GM12878 (cell line): Measurements from ENCODE around the gene METAP2. TPM values are rescaled to one million over a fixed set of nuclear protein-coding genes. Genes with fewer than 3 reads are reported as not detected.

ENCODE experiments used
- ATAC-seq: fragments of 200-7000 bp; cut with Tn5 transposase; 3 replicates; pipeline ENCODE4 v1.9.1; 2020; ENCODE audit warnings: mild to moderate bottlenecking, moderate library complexity
- BruUV-seq: library from RNA; stranded (reverse); fragments of 400-500 nt; replicated peaks from 2 replicates; lab custom pipeline; 2021; lab: Mats Ljungman, UMichigan
- CTCF ChIA-PET: fragments of 300-600 bp; sonication (Branson Sonifier 250); formaldehyde crosslinking; extraction: SDS; loops from one replicate; lab custom pipeline; 2021; ENCODE audit warnings: inconsistent platforms; lab: Yijun Ruan, JAX
- POLR2A ChIA-PET: fragments of 350-600 bp; formaldehyde crosslinking; extraction: SDS; loops from one replicate; lab custom pipeline; 2021; ENCODE audit warnings: inconsistent platforms; lab: Charles Lee
- RAD21 ChIA-PET: fragments of 300-600 bp; sonication (Branson Sonifier 250); formaldehyde crosslinking; loops from one replicate; lab custom pipeline; 2023; ENCODE audit warnings: antibody characterized with exemption; ENCODE audit not compliant: unreplicated experiment; lab: Charles Lee
- SMC1A ChIA-PET: fragments of 300-600 bp; sonication (Branson Sonifier 250); formaldehyde crosslinking; loops from one replicate; lab custom pipeline; 2023; ENCODE audit not compliant: unreplicated experiment, uncharacterized antibody; lab: Charles Lee
- DNase-seq: peaks from one replicate; pipeline ENCODE4 v3.0.0-alpha.2; 2011; ENCODE audit warnings: low read depth, low spot score
- FAIRE-seq: peaks from 3 replicates; lab custom pipeline; 2011; peaks lifted over from hg19 to GRCh38; lab: Jason Lieb, UNC
- H2AFZ ChIP-seq: 2 replicates; pipeline ENCODE4 v1.6.0; 2011; ENCODE audit warnings: low read depth, low read length, control low read depth; ENCODE audit not compliant: control insufficient read depth
- H3K27ac ChIP-seq: 2 replicates; pipeline ENCODE4 v1.5.1; 2011; ENCODE audit warnings: control low read depth; ENCODE audit not compliant: control insufficient read depth, insufficient read depth
- H3K27me3 ChIP-seq, 2 experiments: replicated peaks in 1 of 2; 2 replicates each; pipeline versions ENCODE4 v1.6.0 to v1.6.1; 2011; ENCODE audit warnings: low read length in 1 of 2; ENCODE audit not compliant: control insufficient read depth in 2 of 2, insufficient read depth in 2 of 2
- H3K36me3 ChIP-seq, 2 experiments: 2 replicates each; pipeline ENCODE4 v1.5.1; 2011; ENCODE audit warnings: low read length in 1 of 2; ENCODE audit not compliant: control insufficient read depth in 2 of 2, insufficient read depth in 2 of 2
- H3K4me1 ChIP-seq: 2 replicates; pipeline ENCODE4 v1.6.1; 2011; ENCODE audit warnings: mild to moderate bottlenecking, low read length, moderate library complexity, mixed read lengths; ENCODE audit not compliant: control insufficient read depth, insufficient read depth
- H3K4me2 ChIP-seq: 2 replicates; pipeline ENCODE4 v1.6.0; 2011; ENCODE audit warnings: control low read depth; ENCODE audit not compliant: control insufficient read depth, insufficient read depth
- H3K4me3 ChIP-seq: fragments of 200-600 bp; sonication (generic); 2 replicates; pipeline ENCODE4 v1.5.1; 2016
- H3K79me2 ChIP-seq: 2 replicates; pipeline ENCODE4 v1.6.0; 2011; ENCODE audit warnings: low read length; ENCODE audit not compliant: control insufficient read depth, insufficient read depth
- H3K9ac ChIP-seq: 2 replicates; pipeline ENCODE4 v1.8.0; 2011; ENCODE audit warnings: low read length, control low read depth, mixed read lengths; ENCODE audit not compliant: control insufficient read depth, insufficient read depth
- H3K9me3 ChIP-seq: replicated peaks from 3 replicates; pipeline ENCODE4 v1.5.1; 2011; ENCODE audit warnings: mild to moderate bottlenecking, low read length; ENCODE audit not compliant: control insufficient read depth, insufficient read depth
- H4K20me1 ChIP-seq: 2 replicates; pipeline ENCODE4 v1.6.0; 2011; ENCODE audit not compliant: control insufficient read depth, insufficient read depth
- BHLHE40 ChIP-seq, 2 experiments: fragments of 450-650 bp in 1 of 2; IDR thresholded peaks; 2 replicates each; pipeline ENCODE4 v1.6.1; 2011 to 2017; ENCODE audit warnings: low read depth in 2 of 2, borderline replicate concordance in 1 of 2, improper control_type of control experiment in 1 of 2, low read length in 1 of 2, mild to moderate bottlenecking in 1 of 2
- EGR1 ChIP-seq, 2 experiments: IDR thresholded peaks; 1 replicate in 1 of 2; 2 replicates in 1 of 2; pipeline ENCODE4 v1.6.1; 2011 to 2012; ENCODE audit warnings: low read depth in 2 of 2, low read length in 2 of 2, borderline replicate concordance in 1 of 2, mild to moderate bottlenecking in 1 of 2, moderate library complexity in 1 of 2
- GABPA ChIP-seq: IDR thresholded peaks from 2 replicates; pipeline ENCODE4 v1.6.1; 2014; ENCODE audit warnings: antibody characterized with exemption, low read depth, mild to moderate bottlenecking, inconsistent platforms
- HDGF ChIP-seq: fragments of 450-650 bp; IDR thresholded peaks from 2 replicates; pipeline ENCODE4 v1.6.1; 2016; ENCODE audit warnings: antibody characterized with exemption
- JUND ChIP-seq: IDR thresholded peaks from 2 replicates; pipeline ENCODE4 v1.6.1; 2012; ENCODE audit warnings: low read depth, mild to moderate bottlenecking, low read length, improper control_type of control experiment, moderate library complexity
- MTA3 ChIP-seq: IDR thresholded peaks from 2 replicates; pipeline ENCODE4 v1.6.1; 2012; ENCODE audit warnings: low read length, inconsistent platforms, borderline replicate concordance
- MYC ChIP-seq: IDR thresholded peaks from 2 replicates; pipeline ENCODE4 v1.6.1; 2011; ENCODE audit warnings: mild to moderate bottlenecking, low read length, moderate library complexity, inconsistent platforms; ENCODE audit not compliant: insufficient read depth, insufficient replicate concordance, insufficient read length, severe bottlenecking
- NFXL1 ChIP-seq: fragments of 450-650 bp; IDR thresholded peaks from 2 replicates; pipeline ENCODE4 v1.6.1; 2017; ENCODE audit warnings: antibody characterized with exemption, mild to moderate bottlenecking, borderline replicate concordance
- NR2F1 ChIP-seq: fragments of 450-650 bp; conservative IDR thresholded peaks from 2 replicates; pipeline ENCODE4 v1.6.1; 2017; ENCODE audit warnings: mild to moderate bottlenecking
- PAX5 ChIP-seq: IDR thresholded peaks from 2 replicates; pipeline ENCODE4 v1.6.1; 2011; ENCODE audit warnings: low read depth, low read length, borderline replicate concordance
- POLR2A ChIP-seq: IDR thresholded peaks from 2 replicates; pipeline ENCODE4 v1.6.1; 2011; ENCODE audit warnings: low read depth, mild to moderate bottlenecking, low read length
- POLR2AphosphoS2 ChIP-seq: IDR thresholded peaks from 2 replicates; pipeline ENCODE4 v1.6.1; 2011; ENCODE audit warnings: low read depth, mild to moderate bottlenecking, low read length, improper control_type of control experiment, moderate library complexity
- RBBP5 ChIP-seq: fragments of 200-600 bp; sonication (generic); conservative IDR thresholded peaks from 2 replicates; pipeline ENCODE4 v1.6.1; 2016
- RELA ChIP-seq: fragments of 450-650 bp; IDR thresholded peaks from 2 replicates; pipeline ENCODE4 v1.8.0; 2014; ENCODE audit warnings: borderline replicate concordance; ENCODE audit not compliant: partially characterized antibody
- RFX5 ChIP-seq: IDR thresholded peaks from 2 replicates; pipeline ENCODE4 v1.6.1; 2011; ENCODE audit warnings: low read depth, low read length, improper control_type of control experiment
- RUNX3 ChIP-seq: IDR thresholded peaks from 2 replicates; pipeline ENCODE4 v1.6.1; 2012; ENCODE audit warnings: low read length, inconsistent platforms
- SIX5 ChIP-seq: IDR thresholded peaks from 2 replicates; pipeline ENCODE4 v1.6.1; 2011; ENCODE audit warnings: mild to moderate bottlenecking, low read depth, low read length, moderate library complexity; ENCODE audit not compliant: severe bottlenecking
- SMARCA5 ChIP-seq: fragments of 450-650 bp; IDR thresholded peaks from 2 replicates; pipeline ENCODE4 v1.6.1; 2017; ENCODE audit warnings: mild to moderate bottlenecking
- TARDBP ChIP-seq: IDR thresholded peaks from 2 replicates; pipeline ENCODE4 v1.6.1; 2016; ENCODE audit warnings: borderline replicate concordance
- TBL1XR1 ChIP-seq: IDR thresholded peaks from 2 replicates; pipeline ENCODE4 v1.6.1; 2012; ENCODE audit warnings: low read depth, low read length, improper control_type of control experiment
- USF2 ChIP-seq: IDR thresholded peaks from 2 replicates; pipeline ENCODE4 v1.6.1; 2011; ENCODE audit warnings: low read depth, low read length, improper control_type of control experiment, borderline replicate concordance
- WGBS: methylation state at CpG from one replicate; pipeline ENCODE4 v1.1.6; 2016; ENCODE audit warnings: low lambda C conversion rate; ENCODE audit not compliant: insufficient replicate concordance, insufficient coverage; ENCODE audit errors: missing lambda C conversion rate; 5-methylcytosine and 5-hydroxymethylcytosine counted together
- in situ Hi-C: fragments of 300-500 bp; cut with MboI; formaldehyde crosslinking; loops from 9 replicates; pipeline ENCODE4 v1.14.3; 2018; ENCODE audit warnings: mixed read lengths
- intact Hi-C: fragments of 100-400 bp; cut with micrococcal nuclease; formaldehyde crosslinking; loops from one replicate; pipeline ENCODE4 v1.14.2; 2022; ENCODE audit not compliant: unreplicated experiment
- polyA plus RNA-seq, 11 experiments: library from polyadenylated mRNA; depleted of rRNA in 4 of 11; unstranded in 6 of 11; stranded (reverse) in 5 of 11; fragments of >200 nt; fragmentation: Nextera tagmentation in 4 of 11; fragmentation: Illumina TruSeq in 1 of 11; extraction: Ambion mirVana in 4 of 11; extraction: Trizol in 1 of 11; gene quantifications; 1 replicate in 1 of 11; 2 replicates in 10 of 11; pipeline versions ENCODE4 v1.2.1 to v1.2.3, GENCODE V29; 2011 to 2016; ENCODE audit warnings: inconsistent platforms in 2 of 11, missing spikeins in 2 of 11, low read depth in 1 of 11
- total RNA-seq, 4 experiments: library from RNA; depleted of rRNA in 3 of 4; stranded (reverse); fragments of >200 nt in 3 of 4; fragmentation: Illumina TruSeq in 1 of 4; extraction: Trizol in 1 of 4; gene quantifications; 2 replicates each; pipeline versions ENCODE4 v1.2.1 to v1.2.3, GENCODE V29; 2013 to 2021

The METAP2 gene
- total and polyA plus RNA-seq, 10 of the 15 experiments (the other 5 are each of a cell fraction or from before 2014, with no cell fraction given) = 50.7 to 132 (median 73.9) TPM

- TF ChIP-seq MYC = no peak
- no peak for TF ChIP-seq RELA
- no peak for TF ChIP-seq NR2F1
Measured at GRCh38 chr12:95538006-95538405, 64.1 kb downstream of the METAP2 start (continued).

- Histone ChIP-seq H3K4me1 (no peaks in the 10 kb centered on the region), H2AFZ (no peak overlapping the region), H3K9ac (no peak overlapping the region), H3K36me3 (no peaks in the 10 kb centered on the region), H3K9me3 (no peaks in the 10 kb centered on the region), H3K79me2 (no peaks in the 10 kb centered on the region), H4K20me1 (no peaks in the 10 kb centered on the region), H3K4me2 (no peak overlapping the region), H3K27ac (no peak overlapping the region), H3K27me3 (no peaks in the 10 kb centered on the region; a peak in 1 of 4 replicates), H3K4me3 (no peak overlapping the region)
- no peak for DNase-seq
- intact Hi-C loops = loop anchor here (10.0 kb wide), 3 partner anchors 194 to 994 kb away; no protein-coding TSS in a partner anchor
- ChIA-PET CTCF (interaction anchor here (1.1 to 1.6 kb wide), 3 partner anchors 9 to 421 kb away, joined by 3 to 6 read pairs (median 4); no protein-coding TSS in a partner anchor), SMC1A (interaction anchor here (0.6 to 1.6 kb wide), 4 partner anchors 15 to 421 kb away, joined by 3 to 5 read pairs (median 4); no protein-coding TSS in a partner anchor), POLR2A (no interaction called here), RAD21 (interaction anchor here (0.5 to 0.6 kb wide), 2 partner anchors 196 to 561 kb away, joined by 3 read pairs; no protein-coding TSS in a partner anchor)
- no peak for ATAC-seq
- 72% methylated on average over 5 of the region's 5 CpGs for WGBS
- BruUV-seq = no TSS peak
- FAIRE-seq = no peak
- in situ Hi-C loops = loop anchor here (5.0 kb wide), 1 partner anchor 421 kb away; no protein-coding TSS in a partner anchor
- TF ChIP-seq GABPA = no peak
- no peak for TF ChIP-seq SMARCA5
- no peak for TF ChIP-seq PAX5
- TF ChIP-seq TARDBP = no peak
- TF ChIP-seq RUNX3 = no peak
- no peak for TF ChIP-seq BHLHE40 (IDR thresholded peaks at IDR 0.05; ENCODE audit: borderline replicate concordance in 1 of 2, low read depth in 2 of 2, low read length in 1 of 2)
- TF ChIP-seq USF2 = no peak
- no peak for TF ChIP-seq TBL1XR1
- TF ChIP-seq SIX5 = no peak
- no peak for TF ChIP-seq RBBP5
- no peak for TF ChIP-seq HDGF
- no peak for TF ChIP-seq NFXL1
- TF ChIP-seq EGR1 (IDR thresholded peaks at IDR 0.05; ENCODE audit: borderline replicate concordance in 1 of 2, low read depth in 2 of 2, low read length in 2 of 2) = no peak
- no peak for TF ChIP-seq RFX5
- no peak for TF ChIP-seq JUND
- no peak for TF ChIP-seq POLR2A
- TF ChIP-seq POLR2AphosphoS2 = no peak
- TF ChIP-seq MTA3 = no peak
Measured at GRCh38 chr12:95538656-95539055, 64.7 kb downstream of the METAP2 start.
